ENCODE results near the gene CALY. TPM values are rescaled to one million over a fixed set of nuclear protein-coding genes. Genes with fewer than 3 reads are reported as not detected.
"Not testable (repeated sequence)": the region's sequence is repeated elsewhere in the genome, so short reads cannot be mapped to it uniquely, and the experiment has no call there.

CALY gene
- total RNA-seq, 1 donor from 2014 or later: not detected

GRCh38 chr10:133368153-133368552 lies 31.5 kb upstream of the CALY start:
- DNase-seq (ENCODE audit: low spot score): no peak
- intact Hi-C loops (cut with DNase I): no loop called here

- intact Hi-C loops (cut with DNase I): not testable (repeated sequence)
Measured at GRCh38 chr10:133367461-133367860, 30.8 kb upstream of the CALY start.

GRCh38 chr10:133366751-133367150 lies 30.1 kb upstream of the CALY start:
- DNase-seq (ENCODE audit: low spot score): no peak
- intact Hi-C loops (cut with DNase I): no loop called here

More at GRCh38 chr10:133367461-133367860, 30.8 kb upstream of the CALY start:
- not testable (repeated sequence) for DNase-seq (ENCODE audit: low spot score)

- intact Hi-C loops (cut with DNase I): no loop called here
- DNase-seq (ENCODE audit: low spot score): no peak
Measured at GRCh38 chr10:133366130-133366478, 29.4 kb upstream of the CALY start.

GRCh38 chr10:133365461-133366129 lies 28.9 kb upstream of the CALY start:
- intact Hi-C loops (cut with DNase I): no loop called here

GRCh38 chr10:133364645-133365431 lies 28.1 kb upstream of the CALY start:
- intact Hi-C loops (cut with DNase I): no loop called here
- no peak for DNase-seq (ENCODE audit: low spot score)

More at GRCh38 chr10:133365461-133366129, 28.9 kb upstream of the CALY start:
- DNase-seq (ENCODE audit: low spot score): no peak

GRCh38 chr10:133362846-133363245 lies 26.1 kb upstream of the CALY start:
- intact Hi-C loops (cut with DNase I): no loop called here
- DNase-seq (ENCODE audit: low spot score): no peak

- no peak for DNase-seq (ENCODE audit: low spot score)
- intact Hi-C loops (cut with DNase I): no loop called here
Measured at GRCh38 chr10:133361773-133362441, 25.2 kb upstream of the CALY start.

- DNase-seq (ENCODE audit: low spot score): no peak
- intact Hi-C loops (cut with DNase I): no loop called here
Measured at GRCh38 chr10:133361227-133361626, 24.5 kb upstream of the CALY start.

- no peak for DNase-seq (ENCODE audit: low spot score)
- intact Hi-C loops (cut with DNase I): no loop called here
Measured at GRCh38 chr10:133359972-133360610, 23.4 kb upstream of the CALY start.

- intact Hi-C loops (cut with DNase I): no loop called here
- DNase-seq (ENCODE audit: low spot score): no peak
Measured at GRCh38 chr10:133359554-133359971, 22.9 kb upstream of the CALY start.

- no peak for DNase-seq (ENCODE audit: low spot score)
- intact Hi-C loops (cut with DNase I): no loop called here
Measured at GRCh38 chr10:133358925-133359310, 22.2 kb upstream of the CALY start.

- intact Hi-C loops (cut with DNase I): no loop called here
- DNase-seq (ENCODE audit: low spot score): no peak
Measured at GRCh38 chr10:133358162-133358924, 21.6 kb upstream of the CALY start.

GRCh38 chr10:133357285-133358161 lies 20.8 kb upstream of the CALY start, which contains the start of gene FUOM:
Gene FUOM, minus strand, starts transcription at chr10:133358019. Its CDS starts 12 bp downstream, at chr10:133358007.
- intact Hi-C loops (cut with DNase I): no loop called here
- no peak for DNase-seq (ENCODE audit: low spot score)

- intact Hi-C loops (cut with DNase I): no loop called here
- no peak for DNase-seq (ENCODE audit: low spot score)
Measured at GRCh38 chr10:133356549-133357284, 20.0 kb upstream of the CALY start.

GRCh38 chr10:133355991-133356390 lies 19.3 kb upstream of the CALY start:
- intact Hi-C loops (cut with DNase I): no loop called here
- DNase-seq (ENCODE audit: low spot score): no peak

GRCh38 chr10:133355266-133355665 lies 18.6 kb upstream of the CALY start:
- intact Hi-C loops (cut with DNase I): no loop called here
- no peak for DNase-seq (ENCODE audit: low spot score)
